SK-N-SH treated with all-trans-retinoic acid at 6 μM for 48 hours (cell line): ENCODE measurements around the gene ATP6V1C2.

ENCODE experiments used
- BACH2 ChIP-seq: fragments of 250-450 bp; sonication (Bioruptor Pico); IDR thresholded peaks from 2 replicates; pipeline ENCODE4 v1.9.0; 2021; ENCODE audit warnings: mild to moderate bottlenecking, borderline replicate concordance
- OSR1 ChIP-seq: fragments of 250-450 bp; sonication (Bioruptor Pico); IDR thresholded peaks from 2 replicates; pipeline ENCODE4 v1.8.0; 2022; ENCODE audit warnings: moderate library complexity, mild to moderate bottlenecking, inconsistent platforms
- RARB ChIP-seq: fragments of 250-450 bp; sonication (Bioruptor Pico); IDR thresholded peaks from 2 replicates; pipeline ENCODE4 v1.8.0; 2021; ENCODE audit warnings: mild to moderate bottlenecking, moderate library complexity
- TCF4 ChIP-seq: fragments of 250-450 bp; sonication (Bioruptor Pico); IDR thresholded peaks from 2 replicates; pipeline ENCODE4 v1.8.0; 2021; ENCODE audit warnings: mild to moderate bottlenecking, moderate library complexity, borderline replicate concordance
- TOX ChIP-seq: fragments of 250-450 bp; sonication (Bioruptor Pico); IDR thresholded peaks from 2 replicates; pipeline ENCODE4 v1.8.0; 2021; ENCODE audit warnings: mild to moderate bottlenecking, moderate library complexity, borderline replicate concordance
- ZNF565 ChIP-seq: fragments of 450-650 bp; formaldehyde crosslinking; conservative IDR thresholded peaks from 2 replicates; pipeline ENCODE4 v1.5.0; 2020; ENCODE audit warnings: low read depth, mild to moderate bottlenecking, moderate library complexity
- TF ChIP-seq, protein P1 (sequence below): fragments of 250-450 bp; sonication (Bioruptor Pico); IDR thresholded peaks from 2 replicates; pipeline ENCODE4 v1.8.0; 2021; ENCODE audit warnings: low read depth, mild to moderate bottlenecking, moderate library complexity, borderline replicate concordance
- TF ChIP-seq, protein P2 (sequence below): fragments of 250-450 bp; sonication (Bioruptor Pico); IDR thresholded peaks from 2 replicates; pipeline ENCODE4 v1.8.0; 2020; ENCODE audit warnings: mild to moderate bottlenecking, moderate library complexity, borderline replicate concordance
- TF ChIP-seq, protein P3 (sequence below): fragments of 250-450 bp; sonication (Bioruptor Pico); IDR thresholded peaks from 2 replicates; pipeline ENCODE4 v1.5.1; 2020; ENCODE audit warnings: low read depth, mild to moderate bottlenecking, moderate library complexity

DNA sequence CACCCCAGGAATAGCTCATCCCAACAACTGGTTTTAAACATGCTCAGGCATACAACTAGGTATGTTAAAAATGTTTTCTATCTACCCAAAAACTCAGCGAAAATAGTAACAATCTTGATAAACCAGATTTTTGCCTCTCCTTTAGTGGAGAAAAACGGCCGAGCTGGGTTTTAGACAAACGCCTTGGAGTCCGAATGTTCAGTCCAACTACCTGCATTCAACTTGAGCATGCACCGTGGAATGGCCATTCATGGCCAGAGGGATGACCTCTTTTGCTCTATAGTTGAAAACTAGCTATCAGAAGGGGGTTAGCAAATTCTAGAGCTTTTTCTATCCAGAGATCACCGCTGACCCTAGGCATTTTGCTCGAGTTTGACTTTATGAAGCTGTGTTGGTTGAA is 60.3 kb downstream of the ATP6V1C2 start:
- TF ChIP-seq BACH2 (CRISPR knock-in tag) (no peak), ZNF565 (CRISPR knock-in tag) (no peak), TOX (CRISPR knock-in tag) (no peak), RARB (no peak), TCF4 (CRISPR knock-in tag) (no peak), OSR1 (CRISPR knock-in tag) (no peak)
- TF ChIP-seq, protein P1, sequence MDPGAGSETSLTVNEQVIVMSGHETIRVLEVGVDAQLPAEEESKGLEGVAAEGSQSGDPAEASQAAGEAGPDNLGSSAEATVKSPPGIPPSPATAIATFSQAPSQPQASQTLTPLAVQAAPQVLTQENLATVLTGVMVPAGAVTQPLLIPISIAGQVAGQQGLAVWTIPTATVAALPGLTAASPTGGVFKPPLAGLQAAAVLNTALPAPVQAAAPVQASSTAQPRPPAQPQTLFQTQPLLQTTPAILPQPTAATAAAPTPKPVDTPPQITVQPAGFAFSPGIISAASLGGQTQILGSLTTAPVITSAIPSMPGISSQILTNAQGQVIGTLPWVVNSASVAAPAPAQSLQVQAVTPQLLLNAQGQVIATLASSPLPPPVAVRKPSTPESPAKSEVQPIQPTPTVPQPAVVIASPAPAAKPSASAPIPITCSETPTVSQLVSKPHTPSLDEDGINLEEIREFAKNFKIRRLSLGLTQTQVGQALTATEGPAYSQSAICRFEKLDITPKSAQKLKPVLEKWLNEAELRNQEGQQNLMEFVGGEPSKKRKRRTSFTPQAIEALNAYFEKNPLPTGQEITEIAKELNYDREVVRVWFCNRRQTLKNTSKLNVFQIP (CRISPR knock-in tag), result no peak
- TF ChIP-seq, protein P2, sequence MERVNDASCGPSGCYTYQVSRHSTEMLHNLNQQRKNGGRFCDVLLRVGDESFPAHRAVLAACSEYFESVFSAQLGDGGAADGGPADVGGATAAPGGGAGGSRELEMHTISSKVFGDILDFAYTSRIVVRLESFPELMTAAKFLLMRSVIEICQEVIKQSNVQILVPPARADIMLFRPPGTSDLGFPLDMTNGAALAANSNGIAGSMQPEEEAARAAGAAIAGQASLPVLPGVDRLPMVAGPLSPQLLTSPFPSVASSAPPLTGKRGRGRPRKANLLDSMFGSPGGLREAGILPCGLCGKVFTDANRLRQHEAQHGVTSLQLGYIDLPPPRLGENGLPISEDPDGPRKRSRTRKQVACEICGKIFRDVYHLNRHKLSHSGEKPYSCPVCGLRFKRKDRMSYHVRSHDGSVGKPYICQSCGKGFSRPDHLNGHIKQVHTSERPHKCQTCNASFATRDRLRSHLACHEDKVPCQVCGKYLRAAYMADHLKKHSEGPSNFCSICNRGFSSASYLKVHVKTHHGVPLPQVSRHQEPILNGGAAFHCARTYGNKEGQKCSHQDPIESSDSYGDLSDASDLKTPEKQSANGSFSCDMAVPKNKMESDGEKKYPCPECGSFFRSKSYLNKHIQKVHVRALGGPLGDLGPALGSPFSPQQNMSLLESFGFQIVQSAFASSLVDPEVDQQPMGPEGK, result no peak
- TF ChIP-seq, protein P3, sequence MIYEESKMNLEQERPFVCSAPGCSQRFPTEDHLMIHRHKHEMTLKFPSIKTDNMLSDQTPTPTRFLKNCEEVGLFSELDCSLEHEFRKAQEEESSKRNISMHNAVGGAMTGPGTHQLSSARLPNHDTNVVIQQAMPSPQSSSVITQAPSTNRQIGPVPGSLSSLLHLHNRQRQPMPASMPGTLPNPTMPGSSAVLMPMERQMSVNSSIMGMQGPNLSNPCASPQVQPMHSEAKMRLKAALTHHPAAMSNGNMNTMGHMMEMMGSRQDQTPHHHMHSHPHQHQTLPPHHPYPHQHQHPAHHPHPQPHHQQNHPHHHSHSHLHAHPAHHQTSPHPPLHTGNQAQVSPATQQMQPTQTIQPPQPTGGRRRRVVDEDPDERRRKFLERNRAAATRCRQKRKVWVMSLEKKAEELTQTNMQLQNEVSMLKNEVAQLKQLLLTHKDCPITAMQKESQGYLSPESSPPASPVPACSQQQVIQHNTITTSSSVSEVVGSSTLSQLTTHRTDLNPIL (CRISPR knock-in tag), result no peak
